Endometrial microvascular endothelial cells (primary cell): ENCODE results near the gene DBN1. TPM values are rescaled to one million over a fixed set of nuclear protein-coding genes. Genes with fewer than 3 reads are reported as not detected.

Experiments used
- in situ Hi-C: cut with HindIII; loops from 2 replicates; pipeline ENCODE4 v1.10.0; 2017; ENCODE audit warnings: low sequenced_read_pairs, low pct_unique_long_range_greater_than_20kb; ENCODE audit errors: inconsistent ontology term
- total RNA-seq: library from RNA; depleted of rRNA; stranded (reverse); fragments of >200 nt; gene quantifications from one replicate; pipeline ENCODE4 v1.2.3, GENCODE V29; 2015; ENCODE audit errors: inconsistent ontology term

DBN1 gene
- total RNA-seq, 1 donor from 2014 or later = 286 TPM

DNA sequence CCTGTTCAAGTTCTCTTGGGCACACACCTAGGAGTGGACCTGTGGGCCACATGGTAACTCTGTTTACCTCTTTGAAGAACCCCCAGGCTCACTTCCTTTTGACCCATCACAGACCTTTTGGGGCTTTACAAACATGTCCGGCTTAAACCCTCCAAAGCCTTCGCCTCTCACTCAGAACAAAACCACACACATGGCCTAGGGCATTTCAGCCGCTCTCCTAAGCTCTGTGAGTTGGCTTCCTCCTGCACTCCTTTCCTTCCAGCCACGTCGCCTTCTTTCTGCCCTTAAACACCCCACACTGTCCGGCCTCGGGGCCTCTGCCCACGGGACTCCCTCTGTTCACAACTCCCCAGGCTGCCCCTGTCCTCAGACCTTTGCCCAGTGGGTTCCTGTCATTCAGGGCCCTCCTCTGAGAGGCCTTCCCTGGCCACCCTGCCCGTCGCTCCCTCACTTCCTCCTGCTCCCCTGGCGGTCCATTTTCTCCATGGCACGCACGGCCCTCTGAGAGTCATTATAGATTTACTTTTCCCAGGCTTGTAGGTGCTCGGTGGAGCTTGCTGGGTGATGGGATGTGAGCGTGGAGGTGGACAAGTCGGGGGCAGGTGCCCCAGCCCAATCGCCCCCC is 34.3 kb upstream of the DBN1 start:
- in situ Hi-C loops = no loop called here

DNA sequence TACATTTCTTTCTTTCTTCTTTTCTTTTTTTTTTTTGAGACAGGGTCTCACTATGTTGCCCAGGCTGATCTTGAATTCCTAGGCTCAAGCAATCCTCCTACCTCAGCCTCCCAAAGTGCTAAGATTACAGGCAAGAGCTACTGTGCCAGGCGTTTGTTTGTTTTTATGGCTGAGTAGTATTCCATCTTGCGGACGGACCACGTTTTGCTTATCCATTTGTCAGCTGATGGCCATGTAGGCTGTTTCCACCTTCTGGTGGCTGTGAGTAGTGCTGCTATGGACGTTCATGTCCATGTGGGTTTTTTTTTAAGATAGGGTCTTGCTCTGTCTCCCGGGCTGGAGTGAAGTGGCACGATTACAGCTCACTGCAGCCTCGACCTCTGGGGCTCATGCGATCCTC is 33.7 kb upstream of the DBN1 start:
- in situ Hi-C loops = no loop called here

DNA sequence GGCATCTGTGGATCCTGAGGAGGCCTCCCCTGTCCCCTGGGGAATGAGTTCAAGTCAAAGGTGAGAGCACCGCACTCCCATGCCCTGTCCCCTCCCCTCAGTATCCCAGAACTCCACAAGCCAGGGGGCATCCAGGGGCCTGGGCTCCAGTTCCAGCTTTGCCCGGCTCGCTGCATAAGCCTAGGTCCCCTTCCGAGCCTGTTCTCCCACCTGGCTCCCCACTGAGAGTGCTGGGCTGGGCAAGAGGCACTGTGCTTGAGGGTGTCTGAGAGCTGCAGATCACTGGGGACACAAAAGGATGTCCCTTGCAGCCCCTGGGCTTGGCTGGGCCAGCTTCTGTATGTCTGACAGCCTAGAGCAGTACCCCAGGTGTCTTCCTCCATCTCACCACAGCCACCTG is 31.6 kb upstream of the DBN1 start:
- in situ Hi-C loops = no loop called here

DNA sequence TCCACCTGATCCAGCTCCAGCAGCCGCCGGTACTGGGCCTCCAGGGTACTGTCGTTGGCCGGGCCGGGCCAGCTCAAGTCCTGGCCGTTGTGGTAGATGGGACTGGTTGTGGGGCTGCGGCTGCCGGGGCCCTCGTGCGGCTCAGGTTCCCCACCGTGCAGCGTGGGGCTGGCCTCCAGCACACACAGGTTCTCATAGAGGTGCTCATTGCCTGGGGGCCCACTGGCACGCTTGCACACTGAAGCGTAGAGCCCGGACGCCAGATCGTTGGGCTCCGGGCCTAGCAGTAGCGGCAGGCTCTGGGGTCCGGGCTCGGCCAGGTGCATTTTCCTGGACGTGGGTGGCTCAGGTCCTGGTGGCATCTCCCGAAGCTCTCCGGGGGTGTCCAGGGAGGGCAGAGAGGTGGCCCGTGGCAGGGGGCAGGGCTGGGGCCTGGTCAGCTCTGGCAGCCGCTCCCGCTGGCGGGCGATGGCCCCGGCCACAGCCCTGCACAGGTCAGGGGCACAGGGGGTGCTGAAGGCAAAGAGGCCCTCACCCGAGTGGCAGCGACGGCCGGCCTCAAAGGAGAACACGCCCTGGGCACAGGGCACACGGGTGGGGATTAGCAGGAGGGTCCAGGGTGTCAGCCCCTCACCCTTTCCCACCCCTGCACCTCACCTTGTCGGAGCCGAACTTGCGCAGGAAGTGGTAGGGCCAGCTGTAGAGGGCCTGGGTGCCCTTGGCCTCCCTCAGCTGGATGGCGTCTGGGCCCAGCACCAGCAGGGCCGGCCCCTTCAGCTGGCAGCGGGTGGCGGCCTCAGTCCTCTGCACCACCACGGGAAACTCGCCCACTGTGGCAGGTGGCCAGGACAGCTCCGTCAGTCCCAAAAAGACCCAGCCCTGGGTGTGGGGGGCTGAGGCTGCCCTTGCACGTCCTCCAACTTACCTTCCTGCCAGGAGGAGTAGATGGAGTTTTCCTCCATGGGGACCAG is 30.9 kb upstream of the DBN1 start:
- in situ Hi-C loops = no loop called here

DNA sequence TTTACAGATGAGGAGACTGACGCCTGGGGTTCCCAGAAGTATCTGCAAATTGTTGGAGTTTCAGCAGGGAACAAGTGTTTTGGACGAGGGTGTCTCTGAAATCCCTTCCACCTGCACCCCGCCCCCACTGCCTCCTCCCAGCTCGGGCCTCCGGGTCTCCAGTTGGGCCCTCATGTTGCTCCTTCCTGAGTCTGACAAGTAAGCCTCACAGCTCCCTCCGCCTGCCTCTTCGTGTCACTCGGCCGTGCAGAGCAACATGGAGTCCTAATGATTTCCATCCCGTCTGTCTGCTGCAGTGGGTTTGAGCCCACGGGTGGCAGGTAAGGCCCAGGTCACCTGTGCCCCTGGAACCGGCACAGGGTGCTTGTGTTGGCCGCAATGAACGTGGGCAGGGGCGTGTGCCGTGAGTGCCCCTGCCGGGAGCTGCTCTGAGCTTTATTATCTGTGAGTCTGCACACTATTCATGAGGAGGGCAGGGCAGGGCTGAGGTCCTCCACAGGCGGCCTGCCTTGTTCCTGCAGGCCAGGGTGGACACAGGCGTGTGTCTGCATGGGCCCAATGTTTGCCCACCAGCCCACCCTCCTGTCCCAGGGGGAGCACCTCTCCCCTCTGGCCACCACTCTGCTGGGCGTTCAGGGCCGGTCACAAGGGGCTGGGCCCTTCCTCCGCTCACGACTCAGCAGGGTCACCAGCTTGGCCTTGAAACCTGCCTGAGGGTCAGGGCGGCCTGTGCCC is 30.1 kb upstream of the DBN1 start:
- in situ Hi-C loops = no loop called here

DNA sequence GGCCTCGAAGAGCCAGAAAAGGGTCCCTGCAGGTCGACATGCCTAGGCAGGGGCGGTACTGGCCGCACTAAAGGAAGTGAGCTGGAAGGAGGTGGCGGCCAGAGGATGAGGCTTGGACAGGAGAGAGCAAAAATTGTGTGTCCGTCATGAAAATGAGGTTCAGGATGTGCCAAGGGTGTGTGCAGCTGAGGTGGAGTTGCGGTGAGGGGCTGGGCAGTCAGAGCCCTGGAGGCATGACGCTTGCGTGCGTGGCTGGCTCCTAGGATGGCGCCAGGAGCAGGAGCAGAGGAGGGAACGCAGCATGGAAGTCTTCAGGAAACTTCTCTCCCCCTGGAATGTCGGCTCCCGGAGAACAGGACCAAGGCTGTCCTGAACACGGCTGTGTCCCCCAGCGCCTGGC is 29.5 kb upstream of the DBN1 start:
- in situ Hi-C loops = no loop called here

DNA sequence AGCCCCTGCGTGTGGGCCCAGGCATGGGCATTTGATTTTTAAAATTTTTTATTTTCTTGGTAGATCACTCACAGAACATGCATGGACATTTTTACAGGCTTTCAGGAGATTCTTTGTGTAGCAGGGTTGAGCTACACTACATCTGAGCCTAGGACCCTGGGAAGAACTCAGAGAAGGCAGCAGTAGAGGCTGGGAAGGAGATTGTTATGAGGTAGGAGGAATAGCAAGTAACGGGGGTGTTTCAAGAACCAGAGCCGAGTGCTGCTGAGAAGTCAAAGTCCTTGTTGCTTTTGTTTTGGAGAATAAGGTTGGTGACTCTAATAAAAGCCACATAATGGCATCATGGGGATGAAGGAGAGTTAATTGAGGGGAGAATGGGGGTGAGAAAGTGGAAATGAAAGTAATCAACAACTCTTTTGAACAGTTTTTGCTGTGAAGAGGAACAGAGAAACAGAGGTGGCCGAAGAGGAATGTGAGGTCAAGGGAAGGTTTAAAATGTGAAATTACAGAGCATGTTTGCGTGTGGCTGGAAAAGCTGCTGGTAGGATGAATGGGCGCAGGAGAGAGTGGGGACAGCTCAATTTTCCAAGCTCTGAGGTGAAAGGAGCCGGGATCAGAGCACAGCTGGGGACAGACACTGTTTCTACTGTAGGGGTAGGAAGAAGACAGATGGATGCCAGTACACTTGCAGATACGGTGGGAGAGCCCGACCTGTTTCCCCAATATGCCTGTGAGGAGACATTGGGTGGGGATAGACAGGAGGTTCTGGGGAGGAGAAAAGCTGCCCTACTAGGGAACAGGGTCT is 28.6 kb upstream of the DBN1 start:
- in situ Hi-C loops = no loop called here

DNA sequence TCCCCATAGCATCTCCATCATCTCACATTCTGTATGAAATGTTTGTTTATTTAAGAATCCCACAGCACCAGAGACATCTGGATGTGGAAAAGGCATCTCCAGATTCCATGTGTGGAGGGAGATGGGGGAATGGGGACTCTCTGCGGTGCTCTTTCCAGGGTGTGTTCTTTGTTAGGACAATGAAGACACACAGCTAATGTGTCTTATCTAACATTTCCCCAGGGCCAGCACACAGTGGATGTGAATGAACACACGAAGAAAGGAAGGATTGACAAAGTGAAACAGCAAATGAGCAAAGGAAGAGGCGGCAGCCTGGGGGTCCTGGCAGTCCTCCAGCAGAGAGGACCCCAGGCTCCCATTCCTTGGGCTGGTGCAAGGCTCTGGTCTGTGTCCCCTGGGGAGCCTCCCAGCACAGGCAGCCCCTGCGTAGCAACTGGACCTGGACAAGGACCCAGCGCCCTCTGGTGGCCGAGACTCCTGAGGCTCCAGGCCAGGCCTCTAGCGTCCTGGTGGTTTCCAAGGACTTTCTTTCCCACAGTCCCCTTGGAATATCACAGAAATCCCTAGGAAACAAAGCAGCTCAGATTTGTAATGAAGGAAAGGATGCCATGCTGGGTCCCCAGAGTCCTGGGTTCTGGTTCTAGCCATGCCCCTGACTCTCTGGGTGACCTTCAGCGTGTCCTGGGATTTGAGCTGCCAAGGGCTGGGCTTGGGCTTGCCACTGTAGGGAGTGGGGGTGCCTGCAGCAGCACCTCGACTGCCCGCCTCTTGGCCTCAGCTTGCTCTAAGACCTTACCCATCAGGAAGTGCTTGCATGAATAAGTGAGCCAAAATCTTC is 27.5 kb upstream of the DBN1 start:
- in situ Hi-C loops = no loop called here

DNA sequence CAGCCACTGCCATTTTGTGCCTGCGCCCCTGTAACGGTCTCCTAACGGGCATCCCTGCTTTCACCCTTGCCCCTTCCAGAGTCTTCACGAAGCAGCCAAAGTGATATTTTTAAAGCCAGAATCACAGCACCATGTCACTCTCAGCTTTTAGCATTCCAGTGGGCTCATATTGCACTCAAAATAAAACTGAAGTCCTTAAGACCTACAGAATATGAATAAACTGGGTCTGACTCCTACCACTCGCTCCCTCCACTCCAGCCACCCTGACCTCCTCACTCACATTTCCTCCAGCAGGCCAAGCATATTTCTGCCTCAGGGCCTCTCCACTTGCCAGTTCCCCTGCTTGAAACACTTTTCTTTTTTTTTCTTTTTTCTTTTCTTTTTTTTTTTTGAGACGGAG is 26.4 kb upstream of the DBN1 start:
- in situ Hi-C loops = no loop called here

DNA sequence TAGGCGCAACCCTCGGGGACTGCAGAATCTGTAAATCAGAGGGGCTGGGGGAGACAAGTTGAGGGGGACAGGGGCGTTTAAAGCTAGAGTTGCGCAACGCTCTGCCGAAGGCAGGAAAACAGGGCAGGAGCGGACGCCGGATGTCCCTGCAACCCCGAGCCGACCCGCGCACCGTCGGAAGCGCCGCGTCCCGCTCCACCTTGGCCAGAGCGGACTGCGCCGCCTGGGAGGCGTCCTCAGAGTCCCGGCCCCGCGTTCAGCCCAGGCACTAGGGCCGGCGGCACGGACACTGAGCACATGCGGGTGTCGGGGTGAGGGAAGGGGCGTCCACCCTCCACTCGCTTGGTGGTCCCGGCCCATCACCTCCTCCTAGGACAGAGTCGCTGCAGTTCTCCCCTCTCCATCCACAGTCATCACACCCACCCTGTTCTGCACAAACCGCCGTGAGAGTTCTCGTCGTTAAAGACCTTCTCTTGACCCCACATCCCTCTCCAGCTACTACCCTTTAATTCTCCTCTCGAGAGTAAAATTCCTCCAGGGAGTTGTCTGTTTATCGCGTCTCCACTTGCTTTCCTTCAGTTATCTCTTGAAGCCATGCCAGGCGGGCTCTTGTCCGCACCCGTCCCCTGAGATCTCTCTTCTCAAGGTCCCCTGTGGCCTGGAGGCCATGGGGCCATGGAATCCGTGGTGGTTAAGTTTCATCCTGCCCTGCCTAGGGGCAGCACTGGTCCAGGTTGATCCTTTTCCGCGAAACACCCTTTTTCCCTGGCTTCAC is 24.8 kb upstream of the DBN1 start:
- in situ Hi-C loops = no loop called here

DNA sequence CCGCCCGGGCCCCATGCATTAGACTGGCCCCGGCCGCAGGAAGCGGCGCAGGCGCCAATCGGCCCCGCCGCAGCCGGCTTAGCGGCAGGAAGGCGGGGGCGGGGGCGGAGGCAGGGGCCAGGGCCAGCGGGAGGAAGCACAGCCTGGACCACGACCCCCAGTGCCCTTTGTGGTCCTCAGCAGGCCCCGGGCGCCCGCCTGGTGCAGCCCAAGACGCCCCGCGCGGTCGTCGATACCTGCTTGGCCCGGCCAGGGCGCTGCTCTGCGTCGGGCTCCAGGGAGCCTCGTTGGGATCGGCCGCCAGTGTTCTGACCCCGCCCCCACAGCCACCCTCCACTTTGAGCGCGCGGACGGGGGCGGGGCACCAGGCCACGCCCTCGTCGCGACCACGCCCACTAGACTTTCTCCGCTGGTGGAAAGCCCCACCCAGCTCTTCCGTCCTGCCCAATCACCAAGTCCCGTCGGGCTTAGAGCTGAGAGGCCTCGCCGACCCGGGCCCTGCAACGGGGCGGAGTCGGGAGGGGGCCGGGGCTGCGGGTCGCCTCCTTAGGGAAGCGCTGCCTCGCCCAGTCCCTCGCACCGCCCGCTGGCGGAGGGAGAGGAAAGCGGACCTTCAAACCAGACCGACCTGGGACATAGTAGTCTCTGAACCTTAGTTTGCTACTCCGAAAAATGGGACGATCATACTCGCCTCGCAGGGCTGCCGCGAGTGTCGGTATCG is 24.0 kb upstream of the DBN1 start, which contains the start of gene PDLIM7:
Gene PDLIM7, minus strand, starts transcription at position 313 of the 721 bp plus-strand sequence. CDS start 1,092 bp downstream, outside the sequence.
- in situ Hi-C loops = no loop called here

DNA sequence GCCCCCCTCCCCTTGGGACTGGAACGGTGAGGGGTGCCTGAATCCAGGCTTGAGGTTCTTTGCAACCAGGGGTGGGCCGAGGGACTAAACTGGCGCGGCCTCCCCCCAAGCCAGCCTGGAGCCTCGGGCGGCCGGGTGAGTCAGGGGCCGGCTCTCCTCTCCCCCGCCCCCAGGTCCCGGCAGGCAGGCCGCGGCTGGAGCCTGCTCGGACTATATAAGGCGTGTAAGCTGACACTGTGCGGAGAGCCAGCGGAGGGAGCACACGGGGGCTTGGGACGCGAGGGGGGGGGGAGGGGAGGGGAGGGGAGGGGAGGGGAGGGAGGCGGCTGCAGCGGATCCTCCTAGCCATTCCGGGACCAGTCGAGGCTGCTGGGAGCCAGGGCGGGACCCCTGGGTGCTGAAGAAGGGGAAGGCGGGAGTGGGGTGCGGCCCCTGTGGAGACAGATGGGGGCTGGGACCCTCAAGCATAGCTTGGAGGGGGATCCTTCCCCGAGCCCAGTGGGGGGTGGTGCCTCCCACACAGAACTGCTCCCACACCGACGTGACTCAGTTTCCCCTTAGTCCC is 23.4 kb upstream of the DBN1 start:
- in situ Hi-C loops = no loop called here

DNA sequence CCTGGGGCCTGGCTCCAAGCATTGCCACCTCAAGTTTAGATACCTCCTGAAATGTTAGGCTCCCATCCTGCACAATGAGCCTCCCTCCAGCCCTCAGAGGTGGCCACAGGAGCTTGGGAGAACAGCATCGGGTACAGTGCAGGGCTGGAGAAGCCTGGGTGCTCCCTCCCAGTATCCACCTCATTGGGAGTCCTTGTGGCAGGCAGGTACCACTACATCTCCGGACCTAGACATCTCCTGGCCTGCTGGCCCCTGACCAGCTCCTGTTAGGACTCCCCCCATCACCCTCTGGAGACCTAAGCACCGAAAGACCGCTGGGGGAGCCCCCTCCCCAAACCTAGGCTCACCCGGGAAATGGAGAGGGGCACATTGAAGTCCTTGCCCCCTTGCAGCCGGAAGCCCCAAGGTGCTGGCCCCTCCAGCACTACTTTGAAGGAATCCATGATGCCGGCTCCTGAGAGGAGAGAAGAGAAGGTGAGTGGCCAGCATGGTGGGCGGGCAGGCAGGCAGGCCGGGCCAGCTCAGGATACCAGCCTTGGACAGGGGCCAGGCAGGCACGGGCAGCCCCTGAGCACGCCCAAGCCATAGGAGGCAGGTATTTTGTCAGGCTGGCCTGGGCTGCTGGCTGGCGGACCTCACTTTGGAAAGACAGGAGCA is 22.8 kb upstream of the DBN1 start:
- in situ Hi-C loops = no loop called here

DNA sequence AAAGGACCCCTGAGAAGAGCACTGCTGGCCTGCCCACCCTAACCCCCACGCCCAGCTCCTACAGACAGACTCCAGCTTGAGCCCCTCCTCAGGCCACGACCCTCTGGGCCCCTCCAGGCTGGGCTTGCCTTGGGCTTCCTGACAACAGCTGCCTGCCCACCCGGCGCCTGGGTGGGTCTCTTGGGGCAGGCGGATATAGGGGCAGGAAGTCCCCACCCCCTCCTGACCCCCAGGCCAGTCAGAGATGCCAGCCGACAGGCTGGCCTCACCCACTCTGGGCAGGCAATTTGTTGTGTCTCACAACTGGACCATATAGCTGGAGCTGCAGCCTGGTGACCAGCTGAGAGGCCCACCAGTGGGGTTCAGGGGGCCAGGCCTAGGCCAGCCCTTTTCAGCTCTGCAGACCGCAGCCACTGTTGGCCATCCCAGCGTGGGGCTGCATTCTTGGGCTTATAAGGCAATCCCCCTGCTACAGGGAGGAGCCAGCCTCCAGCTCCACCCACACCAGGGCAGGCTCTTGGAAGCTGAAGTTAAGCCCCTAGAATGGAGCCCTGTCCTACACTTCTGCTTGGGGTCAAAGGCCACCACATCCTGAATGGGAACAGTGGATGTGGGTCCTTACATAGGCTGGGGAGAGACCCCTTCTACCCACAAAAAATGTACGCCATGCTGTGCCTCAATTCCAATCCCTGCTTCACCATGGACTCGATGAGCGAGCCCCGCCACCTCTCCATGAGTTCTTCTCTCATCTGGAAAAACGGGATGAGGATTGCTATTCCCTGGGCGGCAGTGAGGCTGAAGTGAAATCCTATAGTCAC is 22.0 kb upstream of the DBN1 start:
- in situ Hi-C loops = no loop called here
